Esophagus squamous epithelium (tissue), 4 donors: ENCODE data around the gene IPCEF1.

ENCODE experiments used
- CTCF ChIP-seq, 6 experiments: fragments of 450-650 bp in 4 of 6; fragments of 200-600 bp in 2 of 6; sonication (generic) in 2 of 6; IDR thresholded peaks; one replicate each; pipeline ENCODE4 v1.5.1; 2016 to 2019; ENCODE audit warnings: antibody characterized with exemption in 6 of 6, mild to moderate bottlenecking in 4 of 6, moderate library complexity in 4 of 6
- POLR2A ChIP-seq, 4 donors: fragments of 450-650 bp; IDR thresholded peaks; one replicate each; pipeline ENCODE4 v1.6.1; 2017; ENCODE audit warnings: antibody characterized with exemption in 4 of 4, mild to moderate bottlenecking in 4 of 4, moderate library complexity in 3 of 4

DNA sequence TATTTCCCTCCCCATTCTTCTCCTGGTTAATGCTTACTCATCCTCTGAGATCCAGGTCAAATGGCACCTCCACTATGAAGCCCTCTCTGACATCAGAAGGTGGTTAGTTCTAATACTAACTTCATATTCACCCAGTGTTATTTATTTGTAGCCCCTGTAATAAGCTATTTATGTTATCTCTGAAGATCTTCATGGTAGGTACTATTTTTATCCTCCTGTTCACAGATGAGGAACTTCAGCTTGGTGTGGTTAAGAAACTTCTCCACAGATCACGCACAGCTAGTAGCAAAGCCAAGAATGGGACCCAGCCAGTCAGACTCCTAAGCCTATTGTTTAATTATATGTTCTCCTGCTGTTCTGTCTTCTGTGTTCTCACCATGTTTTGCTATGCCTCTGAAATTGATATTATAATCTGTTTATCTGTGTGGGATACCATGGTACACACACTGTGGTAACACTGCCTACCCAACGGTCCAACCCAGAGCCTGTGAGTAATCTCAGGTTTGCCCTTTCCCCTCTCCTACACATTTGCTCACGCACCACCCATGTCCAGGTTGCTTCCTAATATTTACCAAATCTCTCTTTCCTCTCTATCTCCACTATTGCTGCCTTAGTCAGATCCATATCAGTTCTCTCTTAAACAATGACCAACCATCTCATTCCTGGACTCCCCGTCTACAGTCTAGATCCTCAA lies 98.4 kb downstream of the IPCEF1 start:
- TF ChIP-seq POLR2A (IDR thresholded peaks at IDR 0.05) (no peak), CTCF (IDR thresholded peaks at IDR 0.05) (no peak)
